SU-DHL-6 (cell line): ENCODE data around the gene EGFL7.

Experiments used
- H2AFZ ChIP-seq: fragments of 200-600 bp; sonication (generic); 2 replicates; pipeline ENCODE4 v1.6.1; 2014; ENCODE audit warnings: low read depth, mild to moderate bottlenecking, moderate library complexity, mixed read lengths, antibody characterized with exemption, low read length; ENCODE audit not compliant: severe bottlenecking
- H3F3A ChIP-seq: fragments of 200-600 bp; shearing (Covaris generic); 2 replicates; pipeline ENCODE4 v1.6.0; 2016; ENCODE audit warnings: antibody characterized with exemption, mild to moderate bottlenecking; ENCODE audit not compliant: insufficient read depth
- H3K27ac ChIP-seq: fragments of 200-600 bp; sonication (generic); 2 replicates; pipeline ENCODE4 v1.5.1; 2016; ENCODE audit warnings: low read depth, mild to moderate bottlenecking, low read length, moderate library complexity, mixed read lengths
- H3K27me3 ChIP-seq: fragments of 200-600 bp; sonication (generic), shearing (Covaris generic); 2 replicates; pipeline ENCODE4 v1.6.0; 2014; ENCODE audit warnings: mild to moderate bottlenecking, low read length
- H3K36me3 ChIP-seq: fragments of 200-600 bp; sonication (generic); 2 replicates; pipeline ENCODE4 v1.6.1; 2014; ENCODE audit warnings: mild to moderate bottlenecking, low read length, mixed read lengths
- H3K4me2 ChIP-seq: fragments of 300-600, 200-600 bp; shearing (Covaris generic), sonication (generic); 2 replicates; pipeline ENCODE4 v1.6.0; 2014; ENCODE audit warnings: low read length, low read depth, mild to moderate bottlenecking; ENCODE audit not compliant: poor library complexity, severe bottlenecking
- H3K4me3 ChIP-seq: fragments of 200-600 bp; sonication (generic); 2 replicates; pipeline ENCODE4 v1.5.1; 2014; ENCODE audit warnings: antibody characterized with exemption, low read length, mild to moderate bottlenecking, mixed read lengths; ENCODE audit not compliant: insufficient read depth, poor library complexity, severe bottlenecking
- H3K79me2 ChIP-seq: fragments of 200-600 bp; sonication (generic); 2 replicates; pipeline ENCODE4 v1.6.1; 2014; ENCODE audit warnings: mild to moderate bottlenecking, low read length, moderate library complexity; ENCODE audit not compliant: insufficient read depth
- H3K9ac ChIP-seq: fragments of 200-600 bp; sonication (generic); 2 replicates; pipeline ENCODE4 v1.7.0; 2014; ENCODE audit warnings: mild to moderate bottlenecking, low read length
- H3K9me2 ChIP-seq: fragments of 200-600 bp; sonication (generic); replicated peaks from 2 replicates; pipeline ENCODE4 v1.6.1; 2014; ENCODE audit warnings: low read length; ENCODE audit not compliant: insufficient read depth
- H3K9me3 ChIP-seq: fragments of 200-600 bp; sonication (generic); 2 replicates; pipeline ENCODE4 v1.6.1; 2014; ENCODE audit warnings: low read length, mixed read lengths; ENCODE audit not compliant: insufficient read depth
- H4K20me1 ChIP-seq: fragments of 200-600 bp; sonication (generic); 2 replicates; pipeline ENCODE4 v1.6.1; 2014; ENCODE audit warnings: low read depth, mild to moderate bottlenecking, antibody characterized with exemption, low read length, moderate library complexity, mixed read lengths
- CTCF ChIP-seq: fragments of 200-600 bp; sonication (generic); IDR thresholded peaks from one replicate; pipeline ENCODE4 v1.5.1; 2017; ENCODE audit warnings: antibody characterized with exemption, mild to moderate bottlenecking, low read length, moderate library complexity; ENCODE audit not compliant: insufficient read depth, poor library complexity, severe bottlenecking
- EZH2phosphoT487 ChIP-seq: fragments of 200-600 bp; sonication (generic), shearing (Covaris generic); conservative IDR thresholded peaks from 2 replicates; pipeline ENCODE4 v1.6.1; 2018; ENCODE audit warnings: mild to moderate bottlenecking, antibody characterized with exemption, low read length, moderate library complexity, mixed read lengths

The EGFL7 gene

GRCh38 chr9:136683755-136684154, 21.0 kb downstream of the EGFL7 start:
- H3K4me2 ChIP-seq = no peak overlapping the region
- no peak overlapping the region for H3K9ac ChIP-seq
- H3K27ac ChIP-seq = no peak overlapping the region
- TF ChIP-seq CTCF = no peak
- TF ChIP-seq EZH2phosphoT487 = no peak
- no peaks in the 10 kb centered on the region for H3K9me3 ChIP-seq
- no peaks in the 10 kb centered on the region for H3K27me3 ChIP-seq
- H3K4me3 ChIP-seq = no peak overlapping the region
- no peaks in the 10 kb centered on the region; the same call in 1 of the 2 replicates for H3F3A ChIP-seq
- no peak overlapping the region for H2AFZ ChIP-seq
- H4K20me1 ChIP-seq = no peaks in the 10 kb centered on the region
- no peaks in the 10 kb centered on the region for H3K36me3 ChIP-seq
- no peaks in the 10 kb centered on the region for H3K9me2 ChIP-seq
- no peaks in the 10 kb centered on the region for H3K79me2 ChIP-seq

GRCh38 chr9:136684339-136684738, 21.6 kb downstream of the EGFL7 start:
- Histone ChIP-seq H3K79me2 (no peaks in the 10 kb centered on the region), H3K27me3 (no peaks in the 10 kb centered on the region), H2AFZ (no peak overlapping the region), H3K9me3 (no peaks in the 10 kb centered on the region), H3K9me2 (no peaks in the 10 kb centered on the region), H3K36me3 (no peaks in the 10 kb centered on the region), H4K20me1 (no peaks in the 10 kb centered on the region), H3F3A (no peaks in the 10 kb centered on the region; the same call in 1 of the 2 replicates), H3K4me2 (no peak overlapping the region), H3K27ac (no peak overlapping the region), H3K9ac (no peak overlapping the region), H3K4me3 (no peak overlapping the region)
- no peak for TF ChIP-seq EZH2phosphoT487
- no peak for TF ChIP-seq CTCF

GRCh38 chr9:136684799-136685198, 22.1 kb downstream of the EGFL7 start:
- H3K9me3 ChIP-seq = no peaks in the 10 kb centered on the region
- no peak overlapping the region for H3K4me2 ChIP-seq
- H3K9ac ChIP-seq = no peak overlapping the region

More at GRCh38 chr9:136684799-136685198, 22.1 kb downstream of the EGFL7 start:
- Histone ChIP-seq H3K9me2 (no peaks in the 10 kb centered on the region), H3F3A (no peaks in the 10 kb centered on the region; the same call in 1 of the 2 replicates), H4K20me1 (no peaks in the 10 kb centered on the region), H3K27me3 (no peaks in the 10 kb centered on the region), H3K27ac (no peak overlapping the region), H3K79me2 (no peaks in the 10 kb centered on the region), H2AFZ (no peak overlapping the region), H3K4me3 (no peak overlapping the region), H3K36me3 (no peaks in the 10 kb centered on the region)
- no peak for TF ChIP-seq EZH2phosphoT487
- no peak for TF ChIP-seq CTCF
